GM10266 (cell line): Measurements from ENCODE around the gene ZNF441.

Experiments used
- DNase-seq: peaks from one replicate; pipeline ENCODE4 v3.0.0; 2012; ENCODE audit errors: extremely low spot score
- TF ChIP-seq, protein P1 (sequence below): IDR thresholded peaks from 2 replicates; pipeline ENCODE4 v1.5.1; 2012; ENCODE audit warnings: mild to moderate bottlenecking, low read depth; ENCODE audit not compliant: control insufficient read depth, insufficient read depth; ENCODE audit errors: missing control alignments

ZNF441 gene

DNA sequence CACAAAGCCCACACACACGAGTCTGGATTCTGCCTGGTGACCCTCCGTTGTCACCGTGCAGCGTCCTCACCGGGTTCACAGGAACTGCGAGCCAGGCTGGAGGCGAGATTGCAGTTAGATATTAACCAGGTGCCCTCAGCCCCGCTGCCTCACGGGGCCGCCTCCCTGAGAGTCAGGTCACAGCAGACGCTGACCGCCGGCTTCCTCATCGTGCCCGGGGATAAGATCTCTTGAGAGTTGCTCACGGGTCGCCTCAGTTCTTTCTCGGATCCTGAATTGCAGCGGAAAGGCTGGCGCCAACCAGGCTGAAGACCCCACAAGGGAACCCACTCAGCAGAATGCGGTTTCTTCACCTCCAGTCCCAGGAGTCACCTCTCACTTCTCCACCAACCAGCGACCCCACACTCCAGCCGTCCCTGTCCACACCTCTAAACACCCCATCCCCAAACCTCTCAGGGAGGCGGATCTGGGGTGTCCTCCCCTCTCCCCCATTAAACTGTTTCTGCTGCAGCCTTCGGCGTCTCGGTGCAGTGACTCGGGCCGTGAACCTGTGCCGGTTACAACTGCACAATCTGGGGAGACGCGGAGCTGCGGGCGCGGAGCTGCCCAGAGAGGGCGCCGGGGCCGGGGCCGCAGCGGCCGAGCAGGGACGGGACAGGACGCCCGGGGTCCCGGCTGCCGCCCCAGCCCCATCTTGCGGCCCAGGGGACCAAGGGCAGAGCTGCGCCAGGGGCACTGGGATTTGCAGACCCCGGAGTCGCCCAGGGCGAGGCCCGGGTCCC lies 28.6 kb upstream of the ZNF441 start:
- DNase-seq = peak; percentile 54

DNA sequence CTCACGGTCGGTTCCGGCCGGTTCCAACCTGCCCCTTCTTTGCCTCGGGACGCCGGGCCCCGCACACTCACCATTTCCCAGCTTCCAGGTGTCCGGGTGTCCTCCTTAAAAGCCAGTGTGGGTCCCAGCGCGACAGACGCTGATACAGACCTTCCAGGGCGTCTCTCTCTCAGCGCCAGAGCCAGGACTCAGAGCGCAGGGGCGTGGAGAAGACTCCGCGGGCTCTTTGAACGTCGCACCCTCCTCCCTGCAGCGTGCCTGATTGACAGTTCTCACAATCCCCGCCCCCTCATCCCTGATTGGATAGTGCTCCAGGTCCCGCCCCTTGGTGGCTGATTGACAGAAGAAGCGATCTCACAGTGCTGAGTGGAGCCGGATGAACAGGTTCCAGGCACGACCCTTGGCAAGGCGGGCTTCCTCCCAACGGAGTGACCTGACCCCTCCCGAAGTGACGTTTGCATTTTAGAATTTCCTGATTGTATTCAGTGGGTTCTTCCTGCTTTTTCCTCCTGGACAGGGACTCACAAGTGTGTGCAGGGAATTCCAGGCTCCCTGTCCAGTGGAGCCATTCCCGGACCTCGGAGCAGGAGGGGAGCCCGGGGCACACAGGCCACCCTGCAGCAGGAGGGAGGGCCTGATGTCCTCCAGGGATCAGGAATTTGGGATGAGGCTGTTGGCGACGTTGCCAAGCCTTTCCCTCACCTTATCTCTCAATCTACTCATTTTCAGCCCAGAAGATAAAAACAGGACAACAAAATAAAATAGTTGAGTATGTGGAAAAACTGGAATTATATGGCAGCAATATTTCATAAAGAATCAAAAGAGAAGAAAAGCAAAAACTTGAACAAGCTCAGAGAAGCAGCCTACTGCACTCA lies 27.8 kb upstream of the ZNF441 start, which contains the start of gene ZNF823:
Gene ZNF823 (minus strand): TSS at position 201 of the 875 bp plus-strand sequence. CDS start 127 bp downstream, at position 74.
- TF ChIP-seq, protein P1, sequence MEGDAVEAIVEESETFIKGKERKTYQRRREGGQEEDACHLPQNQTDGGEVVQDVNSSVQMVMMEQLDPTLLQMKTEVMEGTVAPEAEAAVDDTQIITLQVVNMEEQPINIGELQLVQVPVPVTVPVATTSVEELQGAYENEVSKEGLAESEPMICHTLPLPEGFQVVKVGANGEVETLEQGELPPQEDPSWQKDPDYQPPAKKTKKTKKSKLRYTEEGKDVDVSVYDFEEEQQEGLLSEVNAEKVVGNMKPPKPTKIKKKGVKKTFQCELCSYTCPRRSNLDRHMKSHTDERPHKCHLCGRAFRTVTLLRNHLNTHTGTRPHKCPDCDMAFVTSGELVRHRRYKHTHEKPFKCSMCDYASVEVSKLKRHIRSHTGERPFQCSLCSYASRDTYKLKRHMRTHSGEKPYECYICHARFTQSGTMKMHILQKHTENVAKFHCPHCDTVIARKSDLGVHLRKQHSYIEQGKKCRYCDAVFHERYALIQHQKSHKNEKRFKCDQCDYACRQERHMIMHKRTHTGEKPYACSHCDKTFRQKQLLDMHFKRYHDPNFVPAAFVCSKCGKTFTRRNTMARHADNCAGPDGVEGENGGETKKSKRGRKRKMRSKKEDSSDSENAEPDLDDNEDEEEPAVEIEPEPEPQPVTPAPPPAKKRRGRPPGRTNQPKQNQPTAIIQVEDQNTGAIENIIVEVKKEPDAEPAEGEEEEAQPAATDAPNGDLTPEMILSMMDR = no peak
- DNase-seq = peak; percentile 96

More for the DNA sequence above, 28.6 kb upstream of the ZNF441 start:
- TF ChIP-seq, protein P1 = peak; percentile 13

DNA sequence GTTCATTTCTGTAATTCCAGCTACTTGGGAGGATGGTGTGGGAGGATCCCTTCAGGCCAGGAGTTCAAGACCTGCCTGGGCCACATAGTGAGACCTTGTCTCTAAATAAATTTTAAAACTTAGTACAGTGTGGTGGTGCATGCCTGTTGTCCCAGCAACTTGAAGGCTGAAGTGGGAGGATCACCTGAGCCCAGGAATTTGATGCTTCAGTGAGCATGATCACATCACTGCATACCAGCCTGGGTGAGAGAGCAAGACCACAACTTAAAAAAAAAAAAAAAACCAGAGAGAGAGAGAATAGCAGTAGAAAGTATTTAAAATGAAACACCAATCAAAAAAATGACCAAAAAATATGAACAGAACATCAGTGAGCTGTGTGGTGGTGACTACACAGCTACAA lies 20.9 kb upstream of the ZNF441 start:
- DNase-seq = no peak
- TF ChIP-seq, protein P1 = no peak

DNA sequence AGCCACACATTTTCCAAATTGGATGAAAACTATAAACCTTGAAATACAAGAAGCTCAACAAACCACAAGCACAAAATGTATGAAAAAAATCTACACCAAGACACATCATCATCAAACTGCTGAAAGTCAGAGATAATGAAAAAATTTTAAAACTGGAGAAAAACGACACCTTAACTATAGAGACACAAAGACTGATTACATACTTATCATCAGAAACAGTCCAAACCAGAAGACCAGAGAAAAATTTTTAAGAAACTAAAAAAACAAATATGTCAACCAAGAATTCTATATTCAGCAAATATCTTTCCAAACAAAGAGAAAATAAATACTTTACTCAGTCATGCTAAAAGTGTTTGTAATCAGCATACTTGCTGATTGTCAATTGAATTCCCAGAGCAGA lies 19.5 kb upstream of the ZNF441 start:
- no peak for DNase-seq
- TF ChIP-seq, protein P1 = no peak

DNA sequence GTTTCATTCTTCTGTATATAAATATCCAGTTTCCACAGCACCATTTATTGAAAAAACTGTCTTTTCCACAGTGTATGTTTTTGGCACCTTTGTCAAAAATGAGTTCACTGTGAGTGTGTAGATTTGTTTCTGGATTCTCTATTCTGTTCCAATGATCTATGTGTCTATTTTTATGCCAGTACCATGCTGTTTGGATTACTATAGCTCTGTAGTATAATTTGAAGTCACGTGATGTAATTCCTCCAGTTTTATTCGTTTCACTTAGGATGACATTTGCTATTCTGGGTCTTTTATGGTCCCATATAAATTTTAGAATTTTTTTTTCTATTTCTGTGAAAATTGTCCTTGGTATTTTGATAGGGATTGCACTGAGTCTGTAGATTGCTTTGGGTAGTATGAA lies 17.0 kb upstream of the ZNF441 start:
- TF ChIP-seq, protein P1 = no peak
- no peak for DNase-seq

DNA sequence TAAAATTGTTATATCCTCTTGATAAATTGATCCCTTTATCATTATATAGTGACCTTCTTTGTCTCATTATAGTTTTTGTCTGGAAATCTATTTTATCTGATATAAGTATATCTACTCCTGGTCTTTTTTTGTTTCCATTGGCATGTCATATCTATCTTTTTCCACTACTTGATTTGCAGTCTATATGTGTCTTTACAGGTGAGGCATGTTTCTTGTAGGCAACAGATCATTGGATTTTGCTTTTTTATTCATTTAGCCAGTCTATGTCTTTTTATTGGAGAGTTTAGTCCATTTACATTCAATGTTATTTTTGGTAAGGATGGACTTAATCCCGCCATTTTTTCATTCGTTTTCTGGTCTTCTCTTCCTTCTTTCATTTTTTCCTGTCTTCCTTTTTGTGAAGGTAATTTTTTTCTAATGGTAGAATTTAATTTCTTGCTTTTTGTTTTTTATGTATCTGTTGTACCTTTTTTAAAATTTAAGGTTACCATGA lies 14.5 kb upstream of the ZNF441 start:
- DNase-seq = no peak
- TF ChIP-seq, protein P1 = no peak

DNA sequence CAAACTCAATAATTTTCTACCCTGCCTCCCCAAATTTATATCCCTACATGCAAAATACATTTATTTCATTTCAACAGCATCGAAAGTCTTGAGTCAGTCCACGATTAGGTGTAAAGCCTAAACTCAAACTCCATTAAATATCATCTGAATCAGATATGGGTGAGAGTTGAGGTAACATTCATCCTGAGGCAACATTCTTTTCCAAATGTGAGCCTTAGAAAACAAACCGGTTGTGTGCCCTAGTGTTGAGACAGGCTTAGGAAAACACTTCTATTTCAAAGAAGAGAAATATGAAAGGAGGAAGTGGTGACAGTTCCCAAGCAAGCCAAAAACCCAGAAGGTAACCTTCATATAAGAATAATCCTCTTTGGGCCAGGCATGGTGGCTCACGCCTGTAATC lies 12.1 kb upstream of the ZNF441 start:
- no peak for DNase-seq
- TF ChIP-seq, protein P1 = no peak
